HG03066 (cell line): Measurements from ENCODE around the gene BCAS3.
"Not testable (repeated sequence)": the region's sequence is repeated elsewhere in the genome, so short reads cannot be mapped to it uniquely, and the experiment has no call there.

Experiments
- ATAC-seq: cut with Tn5 transposase; IDR thresholded peaks from one replicate; pipeline ENCODE4 v1.9.1; 2021; ENCODE audit warnings: low read depth; ENCODE audit not compliant: unreplicated experiment

Gene BCAS3

DNA sequence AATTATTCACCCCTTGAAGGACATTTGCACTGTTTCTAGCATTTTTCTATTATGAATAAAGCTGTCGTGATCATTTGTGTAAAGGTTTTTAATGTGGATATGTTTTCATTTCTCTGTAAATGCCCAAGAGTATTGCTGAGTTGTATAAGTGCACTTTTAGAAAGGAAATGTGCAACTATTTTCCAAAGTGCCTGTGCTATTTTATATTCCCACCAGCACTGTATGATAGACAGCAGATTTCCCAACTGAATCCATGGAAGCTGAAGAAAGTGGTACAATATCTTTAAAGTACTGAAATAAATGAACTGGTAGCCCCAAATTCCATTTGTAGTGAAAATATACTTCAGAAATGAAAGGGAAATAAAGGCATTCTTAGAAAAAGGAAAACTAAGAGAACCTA is 238.4 kb downstream of the BCAS3 start:
- ATAC-seq, result no peak

DNA sequence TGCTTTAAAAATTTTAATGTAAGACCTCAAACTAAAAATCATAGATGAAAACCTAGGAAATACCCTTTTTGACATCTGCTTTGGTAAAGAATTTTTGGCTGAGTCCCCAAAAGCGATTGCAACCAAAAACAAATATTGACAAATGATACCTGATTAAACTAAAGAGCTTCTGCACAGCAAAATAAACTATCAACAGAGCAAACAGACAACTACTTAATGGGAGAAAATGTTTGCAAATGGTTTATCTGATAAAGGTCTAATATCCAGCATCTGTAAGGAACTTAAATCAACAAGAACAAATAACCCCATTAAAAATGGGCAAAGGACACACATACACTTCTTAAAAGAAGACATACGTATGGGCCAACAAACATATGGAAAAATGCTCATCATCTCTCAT is 242.5 kb downstream of the BCAS3 start:
- no peak for ATAC-seq

DNA sequence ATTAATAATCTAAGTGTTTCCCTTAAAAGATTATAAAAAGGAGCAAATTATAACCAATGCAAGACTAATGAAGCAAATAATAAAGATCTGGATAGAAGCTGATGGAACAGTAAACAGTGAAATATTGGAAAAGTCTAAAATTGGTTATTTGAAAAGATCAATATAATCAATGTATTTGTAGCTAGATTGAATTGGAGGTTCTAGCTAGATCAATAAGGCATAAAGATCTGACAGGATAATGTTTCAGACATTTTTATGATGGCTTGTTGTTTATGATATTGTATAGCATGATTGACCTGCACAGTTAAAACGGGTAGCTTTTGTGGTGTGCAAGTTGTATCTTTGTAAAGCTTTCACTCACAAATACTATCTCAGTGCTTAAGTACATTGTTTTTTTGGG is 245.3 kb downstream of the BCAS3 start:
- ATAC-seq, result no peak

DNA sequence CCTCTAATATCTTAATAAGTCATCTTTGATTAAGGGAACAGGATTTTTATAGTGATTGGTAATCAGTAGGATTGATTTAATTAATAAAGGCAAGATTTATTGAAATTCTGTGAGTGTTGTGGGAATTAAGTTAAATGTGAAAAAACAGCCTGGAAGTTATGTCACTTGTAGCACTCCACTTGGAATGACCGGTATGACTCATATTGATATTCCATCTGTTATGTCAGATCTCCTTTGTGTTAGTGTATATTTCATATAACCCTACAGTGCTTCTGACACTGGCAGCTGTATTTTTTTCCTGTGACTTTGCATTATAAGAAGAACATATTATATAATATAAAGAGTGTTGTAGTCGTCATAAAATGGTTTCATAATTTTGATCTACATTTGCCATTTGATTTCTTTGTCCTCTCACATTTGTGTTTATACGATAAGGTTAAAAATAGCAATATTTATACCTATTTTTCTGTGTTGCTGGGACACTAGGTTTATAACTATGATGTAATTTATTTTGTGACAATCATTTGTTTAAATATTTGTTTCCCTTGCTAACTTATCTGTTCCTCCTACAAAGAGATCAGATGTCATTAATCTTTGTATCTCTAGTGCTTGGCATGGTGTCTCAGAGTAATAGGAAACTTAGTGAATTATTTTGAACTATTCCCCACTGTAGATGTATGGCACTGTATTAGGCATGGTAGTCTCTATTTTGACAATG is 249.0 kb downstream of the BCAS3 start:
- ATAC-seq, result no peak

DNA sequence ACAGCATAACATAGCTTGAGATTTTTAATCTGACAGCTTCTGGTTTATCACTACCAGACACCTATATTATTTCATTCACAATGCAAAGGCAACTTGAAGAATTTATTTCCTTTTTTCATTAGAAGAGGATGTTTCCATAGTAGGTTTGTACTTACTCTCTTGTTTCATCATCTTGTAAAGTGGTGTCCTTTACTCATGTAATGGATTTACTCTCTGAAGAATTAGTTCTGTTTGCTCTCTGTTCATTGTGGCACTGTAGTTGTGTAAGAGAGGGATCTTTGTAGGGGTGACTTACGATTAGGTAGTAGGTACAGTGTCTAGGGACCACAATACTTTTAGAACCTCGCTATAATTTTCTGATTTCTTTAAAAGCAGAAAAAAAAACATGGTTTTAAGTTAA is 256.1 kb downstream of the BCAS3 start:
- no peak for ATAC-seq

DNA sequence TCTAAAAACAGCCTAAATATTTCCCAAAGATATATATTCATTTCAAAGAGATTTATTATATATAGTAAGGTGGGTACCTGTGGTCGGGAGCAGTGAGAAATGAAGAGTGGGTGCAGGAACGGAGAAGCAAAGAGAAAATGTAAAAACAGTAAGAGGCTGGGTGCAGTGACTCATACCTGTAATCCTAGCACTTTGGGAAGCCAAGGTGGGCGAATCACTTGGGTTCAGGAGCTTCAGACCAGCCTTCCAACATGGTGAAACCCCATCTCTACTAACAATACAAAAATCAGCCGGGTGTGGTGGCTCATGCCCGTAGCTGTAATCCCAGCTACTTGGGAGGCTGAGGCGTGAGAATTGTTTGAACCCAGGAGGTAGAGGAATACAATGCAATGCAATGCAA is 257.1 kb downstream of the BCAS3 start:
- ATAC-seq, result no peak

DNA sequence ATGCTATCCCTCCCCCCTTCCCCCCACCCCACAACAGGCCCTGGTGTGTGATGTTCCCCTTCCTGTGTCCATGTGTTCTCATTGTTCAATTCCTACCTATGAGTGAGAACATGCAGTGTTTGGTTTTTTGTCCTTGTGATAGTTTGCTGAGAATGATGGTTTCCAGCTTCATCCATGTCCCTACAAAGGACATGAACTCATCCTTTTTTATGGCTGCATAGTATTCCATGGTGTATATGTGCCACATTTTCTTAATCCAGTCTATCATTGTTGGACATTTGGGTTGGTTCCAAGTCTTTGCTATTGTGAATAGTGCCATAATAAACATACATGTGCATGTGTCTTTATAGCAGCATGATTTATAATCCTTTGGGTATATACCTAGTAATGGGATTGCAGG is 258.3 kb downstream of the BCAS3 start:
- not testable (repeated sequence) for ATAC-seq

DNA sequence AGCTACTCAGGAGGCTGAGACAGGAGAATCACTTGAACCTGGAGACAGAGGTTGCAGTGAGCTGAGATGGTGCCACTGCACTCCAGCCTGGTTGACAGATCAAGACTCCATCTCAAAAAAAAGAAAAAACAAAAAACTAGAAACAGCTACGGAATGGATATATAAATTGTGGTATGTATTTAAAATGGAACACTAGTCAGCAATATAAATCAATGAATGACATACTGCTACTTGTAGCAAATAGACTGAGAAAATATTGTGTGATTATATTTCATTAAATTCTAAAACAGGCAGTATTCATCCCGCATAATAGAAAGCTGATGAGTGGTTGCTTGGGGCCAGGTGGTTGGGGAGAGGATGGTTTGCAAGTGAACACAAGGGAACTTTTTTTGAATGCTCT is 261.7 kb downstream of the BCAS3 start:
- no peak for ATAC-seq

DNA sequence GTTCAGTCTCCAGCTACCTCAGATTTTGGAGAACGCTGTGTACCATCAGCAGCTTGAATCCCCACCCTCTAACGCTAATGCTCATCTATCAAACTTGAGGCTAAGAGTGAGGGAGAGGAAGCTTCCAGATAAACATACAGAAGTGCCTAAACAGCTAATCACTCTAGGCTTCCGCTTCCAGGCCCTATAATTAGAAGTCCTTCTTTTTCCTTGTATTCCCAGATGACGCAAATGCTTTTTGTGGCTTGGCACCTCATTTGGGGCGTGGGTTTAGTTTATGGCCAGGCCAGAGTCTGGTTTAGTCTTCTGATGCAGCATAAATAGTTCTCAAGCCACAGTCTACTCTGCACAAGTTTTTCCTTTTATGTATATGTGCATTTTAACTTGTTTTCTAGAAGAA is 263.4 kb downstream of the BCAS3 start:
- no peak for ATAC-seq

DNA sequence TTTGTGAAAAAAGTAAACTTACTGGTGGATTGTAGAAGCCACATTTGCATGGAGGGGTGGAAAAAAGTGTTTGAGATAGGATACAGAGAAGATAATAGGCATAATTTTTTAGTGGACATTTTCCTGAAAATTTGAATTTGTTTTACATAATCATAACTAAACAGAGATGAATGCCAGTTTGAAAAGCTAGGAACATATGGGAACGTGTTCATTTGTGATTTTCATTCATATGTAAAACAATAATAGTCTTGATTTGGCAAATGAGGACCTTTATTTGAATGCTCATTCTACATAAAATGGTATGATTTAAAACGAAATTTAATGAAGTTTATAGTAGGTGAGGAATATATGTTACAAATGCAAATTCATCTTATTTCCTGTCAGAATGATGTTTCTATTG is 263.9 kb downstream of the BCAS3 start:
- no peak for ATAC-seq

DNA sequence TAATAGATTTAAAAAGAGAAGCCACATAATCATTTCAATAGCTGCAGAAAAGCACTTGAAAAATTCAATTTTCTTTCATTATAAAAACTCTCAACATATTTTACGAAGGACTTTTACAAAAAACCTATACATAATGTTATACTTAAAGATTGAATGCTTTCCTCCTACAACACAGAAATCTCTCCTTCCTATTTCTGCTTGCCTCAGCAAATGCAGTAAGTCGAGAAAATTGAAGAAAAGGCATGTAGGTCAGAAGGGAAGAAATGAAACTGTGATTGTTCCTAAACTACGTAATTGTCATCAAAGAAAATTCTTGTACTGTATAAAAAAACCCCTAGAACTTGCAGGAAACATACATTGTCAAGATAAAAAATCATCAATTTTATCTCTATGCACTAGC is 267.1 kb downstream of the BCAS3 start:
- no peak for ATAC-seq

DNA sequence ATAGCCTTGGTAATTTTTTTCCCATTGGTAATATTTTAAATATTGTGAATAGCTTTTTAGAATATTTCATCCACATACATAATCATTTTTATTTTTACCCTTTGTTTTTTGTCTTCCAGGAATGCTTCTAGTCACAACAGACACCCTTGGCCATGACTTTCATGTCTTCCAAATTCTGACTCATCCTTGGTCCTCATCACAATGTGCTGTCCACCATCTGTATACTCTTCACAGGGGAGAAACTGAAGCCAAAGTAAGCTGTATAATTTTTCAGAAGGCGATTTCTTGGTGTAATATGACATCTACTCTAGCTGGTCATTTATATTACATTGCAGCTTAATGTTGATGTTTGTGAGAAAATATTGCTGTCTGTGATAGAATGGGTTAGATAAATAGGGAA is 269.4 kb downstream of the BCAS3 start:
- no peak for ATAC-seq

DNA sequence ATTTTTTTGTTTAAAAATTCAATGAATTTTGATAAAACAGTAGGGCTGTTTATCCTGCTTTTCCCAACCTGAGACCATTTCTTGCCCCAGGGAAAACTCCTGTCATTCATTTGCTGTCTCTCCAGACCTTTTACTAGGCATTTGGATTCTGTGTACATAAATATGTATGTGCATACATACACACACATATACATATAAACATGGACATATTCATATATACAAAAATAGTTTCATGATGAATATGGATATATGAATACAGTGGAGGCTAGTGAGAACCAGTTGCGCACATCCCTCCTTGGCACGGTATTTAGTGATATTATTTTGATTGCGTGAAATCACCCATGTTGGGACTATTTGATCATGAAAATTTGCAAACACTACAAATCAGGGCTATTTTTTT is 269.9 kb downstream of the BCAS3 start:
- ATAC-seq, result no peak

DNA sequence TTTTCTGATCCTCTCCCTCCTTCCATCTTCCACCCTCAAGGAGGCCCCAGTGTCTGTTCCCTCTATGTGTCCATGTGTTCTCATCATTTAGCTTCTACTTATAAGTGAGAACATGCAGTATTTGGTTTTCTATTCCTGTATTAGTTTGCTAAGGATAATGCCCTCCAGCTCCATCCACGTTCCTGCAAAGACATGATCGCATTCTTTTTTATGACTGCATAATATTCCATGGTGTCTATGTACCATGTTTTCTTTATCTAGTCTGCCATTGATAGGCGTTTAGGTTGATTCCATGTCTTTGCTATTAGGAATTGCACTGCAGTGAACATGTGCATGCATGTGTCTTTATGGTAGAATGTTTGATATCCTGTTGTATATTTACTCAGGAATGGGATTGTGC is 275.1 kb downstream of the BCAS3 start:
- ATAC-seq, result no peak

DNA sequence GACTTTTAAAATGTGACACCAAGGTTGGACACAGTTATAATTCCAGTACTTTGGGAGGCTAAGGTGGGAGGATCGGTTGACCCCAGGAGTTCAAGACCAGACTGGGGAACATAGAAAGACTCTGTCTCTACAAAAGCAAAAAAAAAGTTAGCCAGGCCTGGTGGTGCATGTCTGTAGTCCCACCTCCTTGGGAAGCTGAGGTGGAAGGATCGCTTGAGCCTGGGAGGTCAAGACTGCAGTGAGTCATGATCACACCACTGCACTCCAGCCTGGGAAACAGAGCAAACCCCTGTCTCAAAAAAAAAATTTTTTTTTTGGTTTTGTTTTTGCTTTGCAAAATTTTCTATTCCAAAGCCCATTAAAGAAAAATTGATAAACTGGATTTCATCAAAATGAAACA is 281.4 kb downstream of the BCAS3 start:
- no peak for ATAC-seq

DNA sequence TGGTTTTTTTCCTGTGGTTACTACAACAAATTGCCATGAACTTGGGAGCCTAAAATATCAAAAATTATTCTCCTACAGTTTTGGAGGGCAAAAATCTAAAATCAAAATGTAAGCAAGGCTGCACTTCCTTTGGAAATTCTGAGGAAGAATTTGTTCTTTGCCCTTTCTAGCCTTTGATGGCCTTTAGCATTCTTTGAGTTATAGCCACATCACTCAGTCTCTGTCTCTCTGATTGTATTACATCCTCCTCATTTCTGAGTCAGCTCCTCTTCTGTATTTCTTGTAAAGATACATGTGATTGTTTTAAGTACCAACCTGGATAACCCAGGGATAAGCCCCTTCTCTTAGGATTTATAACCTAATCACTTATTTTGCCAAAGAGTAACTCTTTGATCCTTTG is 282.0 kb downstream of the BCAS3 start:
- no peak for ATAC-seq

DNA sequence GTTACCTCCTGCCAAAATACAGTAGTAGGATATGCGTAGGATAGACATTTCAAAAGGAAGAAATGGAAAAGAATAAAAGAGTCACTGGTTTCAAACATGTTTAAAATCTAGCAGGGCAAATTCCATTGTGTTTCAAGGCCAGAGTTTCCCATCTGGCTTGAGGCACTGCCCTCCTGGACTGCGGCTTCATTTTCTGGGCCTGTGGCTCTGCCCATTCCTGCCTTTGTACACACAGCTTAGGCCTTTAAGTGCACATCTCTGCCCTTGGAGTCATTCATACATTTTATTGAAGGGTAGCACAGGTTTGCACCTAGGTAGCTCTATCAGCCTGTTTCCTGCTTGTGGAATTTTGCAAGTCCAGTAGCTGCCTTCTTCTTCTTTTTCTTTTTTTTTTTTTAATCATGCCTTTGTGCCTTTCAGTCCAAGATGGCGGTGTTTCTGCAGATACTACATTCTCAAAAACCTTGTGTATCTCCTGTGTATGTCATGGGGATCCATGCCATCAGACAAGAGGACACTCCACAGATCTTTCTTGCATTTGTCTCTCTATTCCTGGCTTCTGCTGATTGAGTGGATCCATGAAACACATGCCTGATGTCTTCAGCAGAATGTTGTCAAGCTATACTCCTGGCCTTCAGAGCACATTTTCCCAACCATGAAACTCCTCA is 282.9 kb downstream of the BCAS3 start:
- ATAC-seq, result no peak

DNA sequence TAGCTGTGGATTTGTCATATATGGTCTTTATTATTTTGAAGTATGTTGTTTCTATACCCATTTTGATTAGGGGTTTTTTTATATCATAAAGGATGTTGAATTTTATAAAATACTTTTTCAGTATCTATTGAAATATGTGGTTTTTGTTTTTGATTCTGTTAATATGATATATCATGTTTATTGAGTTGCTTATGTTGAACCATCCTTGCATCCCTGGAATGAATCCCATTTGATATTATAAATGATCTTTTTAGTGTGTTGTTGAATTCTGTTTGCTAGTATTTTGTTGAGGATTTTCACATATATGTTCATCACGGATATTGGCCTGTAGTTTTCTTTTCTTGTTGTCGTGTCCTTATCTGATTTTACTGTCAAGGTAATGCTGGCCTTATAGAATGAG is 286.5 kb downstream of the BCAS3 start:
- no peak for ATAC-seq

DNA sequence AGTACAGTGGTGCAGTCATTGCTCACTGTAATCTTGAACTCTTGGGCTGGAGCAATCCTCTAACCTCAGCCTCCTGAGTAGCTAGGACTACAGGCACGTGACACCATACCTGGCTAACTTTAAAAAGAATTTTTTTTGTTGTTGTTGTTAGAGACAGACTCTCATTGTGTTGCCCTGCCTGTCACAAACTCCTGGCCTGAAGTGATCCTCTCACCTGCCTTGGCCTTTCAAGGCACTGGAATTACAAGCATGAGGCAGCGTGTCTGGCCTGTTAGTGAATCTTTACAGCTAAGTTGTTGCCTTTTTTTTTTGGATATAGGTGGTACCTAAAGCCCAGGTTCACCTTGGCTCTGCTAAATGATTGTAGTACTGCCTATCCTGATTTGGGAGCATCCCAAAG is 290.6 kb downstream of the BCAS3 start:
- ATAC-seq, result no peak

DNA sequence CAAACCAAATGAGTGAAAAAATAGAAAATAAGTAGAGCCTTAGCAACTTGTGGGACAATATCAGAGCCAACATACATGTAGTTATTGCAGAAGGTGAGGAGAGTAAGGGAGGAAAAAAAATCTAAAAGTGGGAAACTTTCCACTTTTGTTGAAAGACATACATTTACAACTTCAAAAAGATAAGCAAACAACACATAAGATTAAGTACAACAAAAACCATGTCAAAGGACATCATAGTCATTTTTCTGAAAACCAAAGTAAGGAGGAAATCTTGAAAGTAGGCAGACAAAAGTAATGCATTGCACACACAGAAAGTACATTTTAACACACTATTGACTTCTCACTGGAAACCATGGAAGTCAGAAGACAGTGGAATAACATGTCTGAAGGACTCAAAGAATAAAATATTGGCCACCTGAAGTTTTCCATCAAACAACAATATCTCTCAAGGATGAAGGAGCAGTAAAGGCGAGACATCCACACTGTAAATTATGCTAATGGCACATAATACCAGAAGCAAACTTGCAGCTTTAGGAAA is 291.9 kb downstream of the BCAS3 start:
- ATAC-seq, result no peak

DNA sequence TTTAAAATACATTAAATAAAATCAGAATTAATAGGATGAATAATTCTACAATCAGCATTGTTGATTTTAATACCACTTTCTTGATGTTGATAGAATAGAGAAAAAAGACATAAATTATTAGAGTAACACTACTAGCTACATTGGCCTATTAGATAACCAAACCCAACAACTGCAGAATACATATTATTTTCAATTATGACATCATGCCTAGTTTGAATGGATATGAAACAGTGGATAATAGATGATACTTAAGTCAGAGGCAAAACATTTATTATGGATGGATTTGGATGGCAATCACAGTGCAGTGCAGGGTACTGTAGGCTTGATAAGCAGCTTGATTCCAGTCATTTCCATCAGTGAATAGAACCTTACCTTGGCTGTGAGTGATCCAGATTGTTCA is 293.1 kb downstream of the BCAS3 start:
- no peak for ATAC-seq
